ENCODE results near the gene PTPA.

GRCh38 chr9:129121483-129121882, 10.3 kb downstream of the PTPA start:
- TF ChIP-seq FOXM1 (IDR thresholded peaks at IDR 0.05; ENCODE audit: borderline replicate concordance) (no peak), TARDBP (IDR thresholded peaks at IDR 0.05) (no peak), ARNT (IDR thresholded peaks at IDR 0.05) (no peak), FOXA1 (IDR thresholded peaks at IDR 0.05) (no peak), CTBP1 (IDR thresholded peaks at IDR 0.05; ENCODE audit: borderline replicate concordance) (no peak), BHLHE40 (IDR thresholded peaks at IDR 0.05; ENCODE audit: borderline replicate concordance) (no peak), PKNOX1 (IDR thresholded peaks at IDR 0.05) (no peak), SP1 (IDR thresholded peaks at IDR 0.05) (no peak), SUZ12 (IDR thresholded peaks at IDR 0.05) (no peak), LEF1 (IDR thresholded peaks at IDR 0.05; ENCODE audit: borderline replicate concordance) (no peak), L3MBTL2 (conservative IDR thresholded peaks at IDR 0.05) (no peak), HDGF (IDR thresholded peaks at IDR 0.05; ENCODE audit: borderline replicate concordance) (no peak), ELF4 (IDR thresholded peaks at IDR 0.05) (no peak), FOXK2 (IDR thresholded peaks at IDR 0.05) (no peak)
